Measurements from ENCODE around the gene FILIP1L.

- TF ChIP-seq POLR2A (IDR thresholded peaks at IDR 0.05; ENCODE audit: low read depth, low read length) (no peak), CTCF (conservative IDR thresholded peaks at IDR 0.05; ENCODE audit: low read depth, low read length) (no peak), BHLHE40 (IDR thresholded peaks at IDR 0.05; ENCODE audit: low read depth, low read length) (no peak), USF2 (IDR thresholded peaks at IDR 0.05; ENCODE audit: low read depth, low read length) (no peak), MXI1 (IDR thresholded peaks at IDR 0.05; ENCODE audit: borderline replicate concordance, low read depth, low read length) (no peak), MAFK (IDR thresholded peaks at IDR 0.05; ENCODE audit: low read depth, low read length) (no peak), SMC3 (IDR thresholded peaks at IDR 0.05; ENCODE audit: low read depth, low read length) (no peak), RCOR1 (IDR thresholded peaks at IDR 0.05; ENCODE audit: insufficient replicate concordance, low read length) (no peak)
Measured at GRCh38 chr3:99909714-99910495, 204.4 kb downstream of the FILIP1L start.

All from IMR-90 (cell line).